Central memory CD8-positive, alpha-beta T cell (primary cell): ENCODE results near the gene PFDN5.

Source experiments
- ATAC-seq: fragments of 150-1000 bp; cut with Tn5 transposase; replicated peaks from 2 replicates; pipeline ENCODE4 v1.10.0; 2022; ENCODE audit warnings: mild to moderate bottlenecking, moderate FRiP score, moderate number of reproducible peaks; ENCODE audit not compliant: poor library complexity, severe bottlenecking; ENCODE audit errors: extremely low read depth
- DNase-seq, 2 donors: peaks; one replicate each; pipeline ENCODE4 v3.0.0; 2021; ENCODE audit warnings: low spot score in 2 of 2
- H3K27ac Mint-ChIP-seq: one replicate; pipeline ENCODE4 v1.8.0; 2022; ENCODE audit warnings: low read depth, mild to moderate bottlenecking, moderate library complexity, mixed read lengths
- H3K27me3 Mint-ChIP-seq: one replicate; pipeline ENCODE4 v1.8.0; 2022; ENCODE audit warnings: mixed read lengths
- H3K36me3 Mint-ChIP-seq: one replicate; pipeline ENCODE4 v1.8.0; 2022; ENCODE audit warnings: mild to moderate bottlenecking, moderate library complexity, mixed read lengths; ENCODE audit not compliant: insufficient read depth
- H3K4me1 Mint-ChIP-seq: one replicate; pipeline ENCODE4 v1.8.0; 2022; ENCODE audit warnings: mixed read lengths
- H3K4me3 Mint-ChIP-seq: one replicate; pipeline ENCODE4 v1.8.0; 2022; ENCODE audit warnings: mild to moderate bottlenecking, moderate library complexity, mixed read lengths
- H3K9me3 Mint-ChIP-seq: one replicate; pipeline ENCODE4 v1.8.0; 2022; ENCODE audit warnings: mixed read lengths

PFDN5 gene

GRCh38 chr12:53295070-53295890 is at the start of gene PFDN5:
Gene PFDN5, plus strand, starts transcription at chr12:53295542. Its CDS starts 26 bp downstream, at chr12:53295568.
- Mint-ChIP-seq H3K36me3 (peaks cover 23% of the 10 kb centered on the region), H3K27me3 (no peaks in the 10 kb centered on the region), H3K27ac (peak within 1 kb of the TSS; percentile 97), H3K9me3 (no peaks in the 10 kb centered on the region), H3K4me3 (peak within 1 kb of the TSS; percentile 98), H3K4me1 (peaks cover 40% of the 10 kb centered on the region)
- peak; percentile 95 for ATAC-seq
- DNase-seq = peak; percentile 74 to 84

- Mint-ChIP-seq H3K4me3 (peak overlapping the region; percentile 93), H3K9me3 (no peaks in the 10 kb centered on the region), H3K27ac (peak overlapping the region; percentile 87), H3K4me1 (peaks cover 24% of the 10 kb centered on the region), H3K36me3 (peaks cover 7% of the 10 kb centered on the region), H3K27me3 (no peaks in the 10 kb centered on the region)
- peak; percentile 87 for ATAC-seq
- peak; percentile 40 to 51 for DNase-seq
These were observed 43.6 kb upstream of the PFDN5 start for GRCh38 chr12:53251477-53252348.

- DNase-seq (no peak), ATAC-seq (no peak)
- Mint-ChIP-seq H3K4me1 (peaks cover 24% of the 10 kb centered on the region), H3K36me3 (peaks cover 6% of the 10 kb centered on the region), H3K27ac (peak overlapping the region; percentile 87), H3K4me3 (peak overlapping the region; percentile 93), H3K9me3 (no peaks in the 10 kb centered on the region), H3K27me3 (no peaks in the 10 kb centered on the region)
These were observed 42.9 kb upstream of the PFDN5 start for GRCh38 chr12:53252349-53252916.

- peaks cover 6% of the 10 kb centered on the region for H3K36me3 Mint-ChIP-seq
- H3K27ac Mint-ChIP-seq = peak overlapping the region; percentile 87
- H3K4me1 Mint-ChIP-seq = peaks cover 24% of the 10 kb centered on the region
- no peaks in the 10 kb centered on the region for H3K9me3 Mint-ChIP-seq
- H3K27me3 Mint-ChIP-seq = no peaks in the 10 kb centered on the region
- DNase-seq (no peak), ATAC-seq (no peak)
- H3K4me3 Mint-ChIP-seq = peak overlapping the region; percentile 93
These were observed 42.0 kb upstream of the PFDN5 start for GRCh38 chr12:53253298-53253697.

GRCh38 chr12:53254816-53255545 is 40.4 kb upstream of the PFDN5 start:
- H3K27me3 Mint-ChIP-seq = no peaks in the 10 kb centered on the region
- H3K4me1 Mint-ChIP-seq = peaks cover 24% of the 10 kb centered on the region
- peaks cover 6% of the 10 kb centered on the region for H3K36me3 Mint-ChIP-seq
- peak overlapping the region; percentile 29 for H3K27ac Mint-ChIP-seq
- no peaks in the 10 kb centered on the region for H3K9me3 Mint-ChIP-seq
- no peak for ATAC-seq
- no peak overlapping the region for H3K4me3 Mint-ChIP-seq
- DNase-seq = no peak

GRCh38 chr12:53255996-53256395 is 39.3 kb upstream of the PFDN5 start:
- Mint-ChIP-seq H3K27me3 (no peaks in the 10 kb centered on the region), H3K36me3 (peaks cover 6% of the 10 kb centered on the region), H3K9me3 (no peaks in the 10 kb centered on the region), H3K27ac (peak overlapping the region; percentile 29), H3K4me3 (no peak overlapping the region), H3K4me1 (peaks cover 22% of the 10 kb centered on the region)
- ATAC-seq = no peak
- DNase-seq = no peak

- DNase-seq = no peak
- Mint-ChIP-seq H3K4me3 (no peak overlapping the region), H3K36me3 (peaks cover 2% of the 10 kb centered on the region), H3K27me3 (no peaks in the 10 kb centered on the region), H3K27ac (no peak overlapping the region), H3K9me3 (no peaks in the 10 kb centered on the region), H3K4me1 (peaks cover 1% of the 10 kb centered on the region)
- no peak for ATAC-seq
These were observed 36.5 kb upstream of the PFDN5 start for GRCh38 chr12:53258541-53259539.

- Mint-ChIP-seq H3K4me3 (no peak overlapping the region), H3K36me3 (peaks cover 2% of the 10 kb centered on the region), H3K4me1 (no peaks in the 10 kb centered on the region), H3K9me3 (no peaks in the 10 kb centered on the region), H3K27ac (no peak overlapping the region), H3K27me3 (no peaks in the 10 kb centered on the region)
- no peak for ATAC-seq
- no peak for DNase-seq
These were observed 35.5 kb upstream of the PFDN5 start for GRCh38 chr12:53259891-53260290.

GRCh38 chr12:53265783-53266182 is 29.6 kb upstream of the PFDN5 start:
- peaks cover 18% of the 10 kb centered on the region for H3K4me1 Mint-ChIP-seq
- no peaks in the 10 kb centered on the region for H3K27me3 Mint-ChIP-seq
- no peak for DNase-seq
- no peaks in the 10 kb centered on the region for H3K36me3 Mint-ChIP-seq
- no peak overlapping the region for H3K4me3 Mint-ChIP-seq
- H3K27ac Mint-ChIP-seq = no peak overlapping the region
- H3K9me3 Mint-ChIP-seq = no peaks in the 10 kb centered on the region
- no peak for ATAC-seq

GRCh38 chr12:53267306-53267998 is 27.9 kb upstream of the PFDN5 start:
- no peaks in the 10 kb centered on the region for H3K36me3 Mint-ChIP-seq
- ATAC-seq (peak; percentile 35), DNase-seq (no peak)
- H3K27ac Mint-ChIP-seq = peak overlapping the region; percentile 96
- H3K9me3 Mint-ChIP-seq = no peaks in the 10 kb centered on the region
- H3K4me1 Mint-ChIP-seq = peaks cover 18% of the 10 kb centered on the region
- H3K4me3 Mint-ChIP-seq = peak overlapping the region; percentile 99
- no peaks in the 10 kb centered on the region for H3K27me3 Mint-ChIP-seq
